Natural killer cell (primary cell): ENCODE measurements around the gene WNK1. TPM values are rescaled to one million over a fixed set of nuclear protein-coding genes. Genes with fewer than 3 reads are reported as not detected.
"Not testable (repeated sequence)": the region's sequence is repeated elsewhere in the genome, so short reads cannot be mapped to it uniquely, and the experiment has no call there.

Experiments used
- ATAC-seq, 3 donors: fragments of 150-1000 bp in 2 of 3; fragments of 200-7000 bp in 1 of 3; cut with Tn5 transposase; 1 replicate in 1 of 3; 2 replicates in 2 of 3; pipeline ENCODE4 v1.10.0; 2021; ENCODE audit warnings: mild to moderate bottlenecking in 2 of 3, moderate library complexity in 2 of 3
- DNase-seq, 2 donors: peaks; one replicate each; pipeline versions ENCODE4 v3.0.0 to v3.0.0-alpha.2; 2013 to 2021; ENCODE audit warnings: mixed read lengths in 1 of 2
- H3K27ac ChIP-seq: one replicate; pipeline ENCODE4 v1.5.1; 2013; ENCODE audit warnings: mild to moderate bottlenecking, low read length
- H3K27me3 ChIP-seq: one replicate; pipeline ENCODE4 v1.6.1; 2013; ENCODE audit warnings: low read length; ENCODE audit not compliant: control insufficient read depth, insufficient read depth
- H3K36me3 ChIP-seq: one replicate; pipeline ENCODE4 v1.6.1; 2013; ENCODE audit warnings: low read length; ENCODE audit not compliant: control insufficient read depth, insufficient read depth
- H3K4me1 ChIP-seq: one replicate; pipeline ENCODE4 v1.6.1; 2013; ENCODE audit warnings: low read length; ENCODE audit not compliant: control insufficient read depth, insufficient read depth
- H3K4me3 ChIP-seq: one replicate; pipeline ENCODE4 v1.5.1; 2013; ENCODE audit warnings: low read length
- H3K9me3 ChIP-seq: one replicate; pipeline ENCODE4 v1.6.1; 2013; ENCODE audit warnings: low read length; ENCODE audit not compliant: control insufficient read depth, insufficient read depth
- H3K27ac Mint-ChIP-seq, 2 donors: one replicate each; pipeline ENCODE4 v1.8.0; 2022; ENCODE audit warnings: mild to moderate bottlenecking in 2 of 2, mixed read lengths in 2 of 2, moderate library complexity in 1 of 2
- H3K27me3 Mint-ChIP-seq, 2 donors: one replicate each; pipeline ENCODE4 v1.8.0; 2022; ENCODE audit warnings: low read depth in 2 of 2, mixed read lengths in 2 of 2
- H3K36me3 Mint-ChIP-seq: one replicate; pipeline ENCODE4 v1.8.0; 2022; ENCODE audit warnings: mixed read lengths
- H3K4me1 Mint-ChIP-seq, 2 donors: one replicate each; pipeline ENCODE4 v1.8.0; 2022; ENCODE audit warnings: mixed read lengths in 2 of 2
- H3K4me3 Mint-ChIP-seq: one replicate; pipeline ENCODE4 v1.8.0; 2022; ENCODE audit warnings: mild to moderate bottlenecking, moderate library complexity, mixed read lengths
- H3K9me3 Mint-ChIP-seq, 2 donors: one replicate each; pipeline ENCODE4 v1.8.0; 2022; ENCODE audit warnings: mixed read lengths in 2 of 2
- WGBS: methylation state at CpG from one replicate; pipeline ENCODE4 v1.1.7; 2013; ENCODE audit warnings: missing lambda C conversion rate; ENCODE audit not compliant: insufficient coverage; 5-methylcytosine and 5-hydroxymethylcytosine counted together
- intact Hi-C: fragments of 100-400 bp; cut with micrococcal nuclease; formaldehyde crosslinking; loops from one replicate; pipeline ENCODE4 v1.14.2; 2022
- total RNA-seq, 4 donors: library from RNA; stranded (reverse); fragments of 120-200 nt in 1 of 4; gene quantifications; one replicate each; pipeline versions ENCODE4 v1.2.3 to v1.2.4, GENCODE V29; 2013 to 2022
- TF ChIP-seq, protein P1 (sequence below): fragments of 200-600 bp; IDR thresholded peaks from one replicate; pipeline ENCODE4 v1.8.0; 2022; ENCODE audit warnings: antibody characterized with exemption

Gene WNK1
- total RNA-seq, 3 donors from 2014 or later (not counting 1 experiment from before 2014, with no cell fraction given), result 177 to 203 (median 192) TPM

GRCh38 chr12:846421-846820, 94.0 kb downstream of the WNK1 start:
- Mint-ChIP-seq H3K9me3 (no peaks in the 10 kb centered on the region), H3K4me1 (peaks cover 28 to 47% of the 10 kb centered on the region in 2 donors), H3K4me3 (no peak overlapping the region), H3K27me3 (no peaks in the 10 kb centered on the region), H3K36me3 (no peaks in the 10 kb centered on the region), H3K27ac (no peak overlapping the region)
- H3K27me3 ChIP-seq, result no peaks in the 10 kb centered on the region
- ATAC-seq (no peak), DNase-seq (no peak)
- peaks cover 3% of the 10 kb centered on the region for H3K4me1 ChIP-seq
- H3K9me3 ChIP-seq, result no peaks in the 10 kb centered on the region
- peaks cover 10% of the 10 kb centered on the region for H3K36me3 ChIP-seq
- TF ChIP-seq, protein P1, sequence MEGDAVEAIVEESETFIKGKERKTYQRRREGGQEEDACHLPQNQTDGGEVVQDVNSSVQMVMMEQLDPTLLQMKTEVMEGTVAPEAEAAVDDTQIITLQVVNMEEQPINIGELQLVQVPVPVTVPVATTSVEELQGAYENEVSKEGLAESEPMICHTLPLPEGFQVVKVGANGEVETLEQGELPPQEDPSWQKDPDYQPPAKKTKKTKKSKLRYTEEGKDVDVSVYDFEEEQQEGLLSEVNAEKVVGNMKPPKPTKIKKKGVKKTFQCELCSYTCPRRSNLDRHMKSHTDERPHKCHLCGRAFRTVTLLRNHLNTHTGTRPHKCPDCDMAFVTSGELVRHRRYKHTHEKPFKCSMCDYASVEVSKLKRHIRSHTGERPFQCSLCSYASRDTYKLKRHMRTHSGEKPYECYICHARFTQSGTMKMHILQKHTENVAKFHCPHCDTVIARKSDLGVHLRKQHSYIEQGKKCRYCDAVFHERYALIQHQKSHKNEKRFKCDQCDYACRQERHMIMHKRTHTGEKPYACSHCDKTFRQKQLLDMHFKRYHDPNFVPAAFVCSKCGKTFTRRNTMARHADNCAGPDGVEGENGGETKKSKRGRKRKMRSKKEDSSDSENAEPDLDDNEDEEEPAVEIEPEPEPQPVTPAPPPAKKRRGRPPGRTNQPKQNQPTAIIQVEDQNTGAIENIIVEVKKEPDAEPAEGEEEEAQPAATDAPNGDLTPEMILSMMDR, result no peak
- no peak overlapping the region for H3K27ac ChIP-seq
- H3K4me3 ChIP-seq, result no peak overlapping the region
- 100% methylated on average over 2 of the region's 2 CpGs for WGBS
- intact Hi-C loops, result no loop called here

GRCh38 chr12:848173-848865, 95.9 kb downstream of the WNK1 start:
- Mint-ChIP-seq H3K4me1 (peaks cover 38 to 41% of the 10 kb centered on the region in 2 donors), H3K36me3 (no peaks in the 10 kb centered on the region), H3K4me3 (no peak overlapping the region), H3K9me3 (no peaks in the 10 kb centered on the region), H3K27me3 (no peaks in the 10 kb centered on the region), H3K27ac (peak overlapping the region; percentile 2 to 17)
- no peak overlapping the region for H3K4me3 ChIP-seq
- H3K9me3 ChIP-seq, result no peaks in the 10 kb centered on the region
- H3K36me3 ChIP-seq, result peaks cover 12% of the 10 kb centered on the region
- intact Hi-C loops, result no loop called here
- TF ChIP-seq, protein P1, result no peak
- DNase-seq (no peak), ATAC-seq (no peak)
- WGBS, result 60% methylated on average over 2 of the region's 2 CpGs
- H3K27me3 ChIP-seq, result no peaks in the 10 kb centered on the region
- H3K4me1 ChIP-seq, result peaks cover 3% of the 10 kb centered on the region
- H3K27ac ChIP-seq, result no peak overlapping the region

DNA sequence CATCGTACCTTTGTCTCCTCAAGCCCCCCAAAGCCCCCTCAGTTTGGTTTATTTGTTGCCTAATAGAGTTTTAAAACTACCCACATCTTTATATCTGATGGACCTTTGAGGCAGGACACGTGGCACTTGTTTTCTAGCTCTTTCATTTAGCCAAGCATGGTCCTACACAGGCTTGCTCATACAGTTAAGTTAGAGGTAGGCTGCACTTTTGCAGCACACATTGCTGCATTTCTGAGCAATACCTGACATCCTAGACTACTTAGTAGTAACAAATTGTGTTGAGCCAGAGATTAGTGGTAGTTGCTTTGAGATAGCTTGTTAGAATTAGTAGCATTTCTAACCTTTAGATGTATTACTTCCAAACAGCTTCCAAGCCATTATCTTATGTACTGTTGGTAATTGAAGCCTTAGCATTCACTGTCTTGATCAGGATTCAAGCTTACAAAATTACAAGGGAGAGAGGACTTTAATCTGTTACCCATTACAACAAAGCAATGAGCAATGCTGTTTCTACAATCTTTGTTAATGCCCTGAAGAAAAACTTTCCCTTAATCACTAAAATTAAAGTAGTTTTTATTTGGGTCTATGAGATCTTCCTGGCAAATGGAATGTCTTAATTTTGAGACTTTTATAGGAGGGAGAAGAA, 96.6 kb downstream of the WNK1 start:
- no peaks in the 10 kb centered on the region for H3K27me3 ChIP-seq
- H3K4me3 ChIP-seq, result no peak overlapping the region
- Mint-ChIP-seq H3K27me3 (no peaks in the 10 kb centered on the region), H3K36me3 (no peaks in the 10 kb centered on the region), H3K4me1 (peaks cover 39 to 41% of the 10 kb centered on the region in 2 donors), H3K27ac (peak overlapping the region; percentile 2 to 17), H3K4me3 (no peak overlapping the region), H3K9me3 (no peaks in the 10 kb centered on the region)
- 82% methylated on average over 1 of the region's 2 CpGs for WGBS
- no peaks in the 10 kb centered on the region for H3K9me3 ChIP-seq
- no peak overlapping the region for H3K27ac ChIP-seq
- ATAC-seq (no peak), DNase-seq (no peak)
- H3K4me1 ChIP-seq, result peaks cover 3% of the 10 kb centered on the region
- TF ChIP-seq, protein P1, result no peak
- intact Hi-C loops, result no loop called here
- H3K36me3 ChIP-seq, result peaks cover 10% of the 10 kb centered on the region

DNA sequence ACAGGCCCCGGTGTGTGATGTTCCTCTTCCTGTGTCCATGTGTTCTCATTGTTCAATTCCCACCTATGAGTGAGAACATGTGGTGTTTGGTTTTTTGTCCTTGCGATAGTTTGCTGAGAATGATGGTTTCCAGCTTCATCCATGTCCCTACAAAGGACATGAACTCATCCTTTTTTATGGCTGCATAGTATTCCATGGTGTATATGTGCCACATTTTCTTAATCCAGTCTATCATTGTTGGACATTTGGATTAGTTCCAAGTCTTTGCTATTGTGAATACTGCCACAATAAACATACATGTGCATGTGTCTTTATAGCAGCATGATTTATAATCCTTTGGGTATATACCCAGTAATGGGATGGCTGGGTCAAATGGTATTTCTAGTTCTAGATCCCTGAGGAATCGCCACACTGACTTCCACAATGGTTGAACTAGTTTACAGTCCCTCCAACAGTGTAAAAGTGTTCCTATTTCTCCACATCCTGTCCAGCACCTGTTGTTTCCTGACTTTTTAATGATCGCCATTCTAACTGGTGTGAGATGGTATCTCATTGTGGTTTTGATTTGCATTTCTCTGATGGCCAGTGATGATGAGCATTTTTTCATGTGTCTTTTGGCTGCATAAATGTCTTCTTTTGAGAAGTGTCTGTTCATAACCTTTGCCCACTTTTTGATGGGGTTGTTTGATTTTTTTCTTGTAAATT, 97.5 kb downstream of the WNK1 start:
- H3K4me3 Mint-ChIP-seq, H3K9me3 ChIP-seq, H3K27ac ChIP-seq, H3K36me3 Mint-ChIP-seq, intact Hi-C loops, H3K36me3 ChIP-seq, DNase-seq, H3K27me3 ChIP-seq, ATAC-seq, H3K4me1 ChIP-seq, H3K4me3 ChIP-seq, H3K27ac Mint-ChIP-seq, H3K27me3 Mint-ChIP-seq, H3K9me3 Mint-ChIP-seq: not testable (repeated sequence)
- WGBS, result no CpG with 5 or more reads among the region's 4 CpGs
- H3K4me1 Mint-ChIP-seq, result peaks cover 39 to 41% of the 10 kb centered on the region in 2 donors
